Gastrocnemius medialis (tissue), 4 donors: ENCODE data around the gene LGALS8.

Source experiments
- CTCF ChIP-seq, 5 experiments: fragments of 450-650 bp in 3 of 5; fragments of 200-600 bp in 2 of 5; sonication (generic) in 2 of 5; IDR thresholded peaks in 4 of 5; conservative IDR thresholded peaks in 1 of 5; 1 replicate in 4 of 5; 2 replicates in 1 of 5; pipeline ENCODE4 v1.5.1; 2016 to 2019; ENCODE audit warnings: antibody characterized with exemption in 5 of 5, mild to moderate bottlenecking in 3 of 5, moderate library complexity in 3 of 5
- POLR2A ChIP-seq, 2 donors: fragments of 450-650 bp; IDR thresholded peaks; one replicate each; pipeline ENCODE4 v1.6.1; 2017; ENCODE audit warnings: antibody characterized with exemption in 2 of 2, mild to moderate bottlenecking in 2 of 2, moderate library complexity in 2 of 2

DNA sequence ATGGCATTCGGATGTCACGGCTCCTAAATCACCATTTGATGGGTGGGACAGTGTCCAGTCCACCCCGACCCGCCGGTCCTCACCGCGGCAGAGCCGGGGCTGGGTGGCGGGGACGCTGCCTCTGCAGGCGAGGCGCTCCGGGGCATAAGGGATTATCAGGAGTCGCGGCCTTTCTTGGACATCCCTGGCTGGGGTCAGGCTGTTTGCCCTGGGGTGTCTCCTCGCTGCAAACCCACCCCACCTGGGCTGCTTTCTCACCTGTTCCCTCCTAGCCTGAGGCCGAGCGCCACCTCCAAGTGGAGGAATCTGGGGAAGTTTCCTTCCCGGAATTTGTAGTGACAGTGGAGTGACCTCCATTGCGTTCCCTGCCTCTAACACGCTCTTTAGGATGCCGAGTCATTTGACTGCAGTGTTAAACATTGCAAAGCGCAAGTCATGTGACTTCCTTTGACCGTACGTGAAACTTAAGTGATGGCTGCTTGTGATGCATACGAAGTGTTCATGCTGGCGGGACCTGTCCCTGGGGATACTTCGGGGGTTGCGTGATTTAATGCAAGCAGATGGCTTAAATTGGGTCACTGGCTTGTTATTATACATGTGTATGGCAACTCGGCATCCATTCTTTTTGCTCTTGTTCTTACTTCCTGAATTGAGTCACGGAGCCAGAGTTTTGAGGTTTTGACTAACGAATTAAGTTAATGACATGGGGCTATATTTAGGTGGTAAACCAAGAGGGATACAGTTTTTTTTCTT, 536 bp downstream of the LGALS8 start:
- TF ChIP-seq CTCF (IDR thresholded peaks at IDR 0.05 in 4 of 5, conservative IDR thresholded peaks at IDR 0.05 in 1 of 5) (no peak), POLR2A (IDR thresholded peaks at IDR 0.05) (peak in 1 of 2 donors; percentile 39)
